Activated CD8-positive, alpha-beta memory T cell treated with anti-CD3 and anti-CD28 coated beads for 4 hours (primary cell): ENCODE results near the gene PFKFB4.
"Not testable (repeated sequence)": the region's sequence is repeated elsewhere in the genome, so short reads cannot be mapped to it uniquely, and the experiment has no call there.

Source experiments
- DNase-seq, 2 donors: peaks; one replicate each; pipeline ENCODE4 v3.0.0-alpha.2; 2020; ENCODE audit warnings: low read depth in 2 of 2

PFKFB4 gene

GRCh38 chr3:48532271-48532976 lies 24.2 kb downstream of the PFKFB4 start:
- DNase-seq = no peak

DNA sequence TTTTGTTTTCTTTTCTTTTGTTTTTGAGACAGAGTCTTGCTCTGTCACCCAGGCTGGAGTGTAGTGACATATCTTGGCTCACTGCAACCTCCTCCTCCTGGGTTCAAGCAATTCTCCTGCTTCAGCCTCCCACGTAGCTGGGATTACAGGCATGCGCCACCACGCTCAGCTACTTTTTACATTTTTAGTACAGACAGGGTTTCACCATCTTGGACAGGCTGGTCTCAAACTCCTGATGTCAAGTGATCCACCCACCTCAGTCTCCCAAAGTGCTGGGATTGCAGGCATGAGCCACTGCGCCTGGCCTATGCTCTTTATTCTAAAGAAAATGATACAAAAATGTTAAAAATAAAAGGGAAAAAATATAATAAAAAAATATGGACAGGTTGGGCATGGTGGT lies 25.9 kb downstream of the PFKFB4 start:
- not testable (repeated sequence) for DNase-seq

GRCh38 chr3:48528754-48529153 lies 27.8 kb downstream of the PFKFB4 start:
- no peak for DNase-seq

GRCh38 chr3:48528048-48528447 lies 28.6 kb downstream of the PFKFB4 start:
- DNase-seq = no peak

DNA sequence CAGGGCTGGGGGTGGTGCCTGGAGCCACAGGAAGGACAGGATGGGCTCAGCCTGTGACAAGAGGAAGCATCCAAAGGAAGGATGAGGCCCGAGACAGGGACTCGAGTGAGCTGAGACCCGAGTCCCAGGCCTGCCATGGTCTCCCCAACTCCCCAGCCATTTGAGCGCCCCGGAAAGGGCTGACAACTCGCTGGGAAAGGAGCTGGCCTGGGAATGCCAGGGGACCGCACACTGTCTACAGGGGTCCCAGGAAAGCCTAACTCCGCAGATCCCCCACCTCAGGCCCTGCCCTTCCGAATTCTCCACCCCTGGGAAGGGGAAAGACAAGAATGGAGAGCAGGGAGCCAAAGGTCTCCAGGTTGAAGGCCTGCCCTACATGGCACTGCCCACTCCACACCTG lies 31.6 kb downstream of the PFKFB4 start:
- no peak for DNase-seq

GRCh38 chr3:48521635-48522034 lies 35.0 kb downstream of the PFKFB4 start:
- DNase-seq = no peak

DNA sequence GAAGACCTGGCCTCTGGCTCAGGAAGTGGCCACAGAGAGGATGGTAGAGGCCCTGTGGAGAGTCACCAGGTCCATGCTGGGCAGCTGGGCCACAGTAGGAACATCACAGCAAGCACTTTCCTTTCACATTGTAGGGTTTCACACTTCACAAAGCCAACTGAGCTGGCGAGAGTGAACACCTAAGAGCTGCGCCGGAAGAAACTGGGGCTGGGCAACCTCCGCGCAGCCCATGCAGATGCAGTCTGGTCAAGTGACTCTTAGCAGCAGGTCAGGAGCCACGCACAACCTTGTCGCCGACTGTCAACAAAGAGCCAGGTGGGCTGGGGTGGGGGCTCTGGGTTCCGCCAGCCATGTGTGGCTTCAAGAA lies 37.3 kb downstream of the PFKFB4 start:
- no peak for DNase-seq

- DNase-seq = no peak
Observed at GRCh38 chr3:48518638-48519276, 37.8 kb downstream of the PFKFB4 start.

DNA sequence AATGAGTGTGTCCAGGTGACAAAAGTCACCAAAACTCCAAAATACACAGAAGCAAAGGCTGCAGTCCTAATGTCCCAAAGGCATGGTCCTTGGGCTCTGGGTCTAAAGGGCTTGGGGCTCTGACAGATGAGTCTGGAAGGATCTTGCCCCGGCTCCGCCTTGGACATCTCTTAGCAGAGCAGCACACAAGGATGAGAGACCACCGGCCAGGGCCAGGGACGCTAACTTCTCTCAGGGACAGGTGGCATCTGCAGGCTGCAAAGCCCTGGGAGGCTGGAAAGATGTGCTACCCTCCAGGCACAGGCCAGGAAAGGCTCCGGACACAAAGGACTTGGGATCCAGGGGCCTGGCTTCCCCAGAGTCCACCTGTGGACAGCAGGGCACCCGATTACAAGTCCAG lies 38.5 kb downstream of the PFKFB4 start:
- DNase-seq = no peak

DNA sequence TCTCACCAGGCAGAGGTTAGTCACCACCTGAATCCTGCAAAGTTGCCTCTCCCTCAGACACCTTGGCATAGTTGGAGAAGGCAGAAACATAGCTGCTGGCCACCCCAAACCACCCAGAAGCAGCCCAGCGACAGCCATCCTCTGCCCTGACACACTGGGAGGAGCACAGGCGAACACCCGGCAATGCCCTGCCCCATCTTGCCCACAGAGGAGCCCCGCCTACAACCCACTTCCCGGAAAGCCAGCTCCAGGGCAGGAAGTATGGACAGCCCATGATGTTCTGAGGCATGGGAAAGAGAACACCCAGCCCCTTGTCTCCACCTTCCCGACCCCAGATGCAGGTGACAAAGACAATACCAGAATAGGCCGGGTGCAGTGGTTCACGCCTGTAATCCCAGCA lies 40.0 kb downstream of the PFKFB4 start:
- DNase-seq = no peak

GRCh38 chr3:48514431-48515227 lies 42.0 kb downstream of the PFKFB4 start:
- no peak for DNase-seq

- no peak for DNase-seq
Observed at GRCh38 chr3:48511551-48511950, 45.1 kb downstream of the PFKFB4 start.

DNA sequence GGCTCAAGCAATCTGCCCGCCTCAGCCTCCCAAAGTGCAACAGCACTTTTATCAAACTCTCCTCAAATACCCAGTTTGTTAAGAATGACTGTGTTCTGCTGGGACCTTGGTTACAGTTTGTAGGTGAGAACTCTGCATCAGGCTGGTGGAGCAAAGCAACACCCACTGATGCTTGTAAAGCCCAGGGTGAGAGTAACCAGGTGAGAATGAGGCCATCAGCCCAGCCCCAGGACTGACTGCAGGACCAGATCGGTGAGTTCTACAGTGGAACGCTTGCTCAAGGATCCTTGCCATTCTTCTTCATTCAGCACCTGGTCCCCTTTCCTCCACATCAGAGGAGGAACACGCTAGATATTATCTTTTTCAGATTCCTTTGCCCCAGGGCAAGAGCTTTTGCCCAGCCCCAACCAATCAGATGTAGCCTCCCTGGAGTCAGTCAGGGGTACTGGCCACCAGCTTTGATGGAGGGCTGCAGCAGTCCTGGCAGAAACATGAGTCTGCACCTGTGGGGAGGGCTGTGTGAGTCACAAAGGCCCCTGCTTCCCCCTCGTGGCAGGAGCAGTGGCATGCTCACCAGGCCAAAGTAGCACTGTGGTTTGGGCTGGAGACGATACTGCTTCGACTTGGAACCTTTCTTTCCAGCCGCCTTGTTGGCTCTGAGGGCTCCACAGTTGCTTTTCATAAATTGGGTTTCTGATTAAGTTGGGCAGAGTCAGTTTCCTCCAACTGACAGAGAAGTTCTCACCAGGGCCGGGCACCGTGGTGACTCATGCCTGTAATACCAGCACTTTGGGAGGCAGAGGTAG lies 49.1 kb downstream of the PFKFB4 start:
- peak; percentile 47 to 63 for DNase-seq

DNA sequence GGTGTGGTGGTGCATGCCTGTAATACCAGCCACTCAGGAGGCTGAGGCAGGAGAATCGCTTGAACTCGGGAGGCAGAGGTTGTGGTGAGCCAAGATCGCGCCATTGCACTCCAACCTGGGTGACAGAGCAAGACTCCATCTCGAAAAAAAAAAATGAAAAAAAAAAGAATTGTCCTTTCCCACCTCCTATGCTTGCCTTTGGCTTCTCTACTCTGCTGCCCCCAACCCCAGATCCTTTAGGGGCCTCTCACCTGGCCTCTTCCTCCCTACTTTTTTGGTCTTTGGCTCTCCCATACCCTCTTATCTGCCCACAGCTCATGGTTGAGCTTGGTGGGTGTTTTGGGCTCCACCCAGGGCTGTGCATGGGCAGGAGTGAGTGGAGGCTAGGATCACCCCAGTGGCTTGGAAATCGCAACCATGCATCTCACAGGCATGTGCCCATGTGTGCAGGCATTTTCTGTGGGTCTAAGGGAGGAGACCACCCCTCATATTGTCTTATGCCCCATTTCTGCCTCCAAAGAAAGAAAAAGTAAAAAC lies 50.6 kb downstream of the PFKFB4 start:
- DNase-seq = no peak

DNA sequence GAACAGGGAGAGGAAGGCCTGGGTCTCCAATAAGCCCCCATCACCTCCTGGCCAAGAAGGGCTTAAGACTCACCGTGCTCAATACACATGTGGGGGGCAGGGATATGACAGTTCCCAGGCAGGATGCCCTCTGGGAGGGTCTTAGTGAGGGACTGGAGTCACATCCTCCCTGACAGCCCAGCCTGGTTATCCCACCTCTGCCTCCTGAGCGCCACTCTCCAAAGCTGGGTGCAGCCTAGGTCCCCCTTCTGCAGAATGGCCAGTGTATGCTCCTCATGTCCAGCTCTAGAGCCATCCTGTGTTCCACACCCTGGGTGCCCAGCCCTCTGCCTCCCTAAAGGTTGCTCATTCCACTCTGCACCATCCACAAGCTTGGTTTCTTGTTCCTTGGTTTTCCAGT lies 51.5 kb downstream of the PFKFB4 start:
- no peak for DNase-seq

- peak in 1 of 2 donors; percentile 13 for DNase-seq
Observed at GRCh38 chr3:48504051-48504946, 52.3 kb downstream of the PFKFB4 start, which contains the start of gene SHISA5. SHISA5 (minus strand) TSS chr3:48504174; CDS start chr3:48504094, 80 bp downstream.

DNA sequence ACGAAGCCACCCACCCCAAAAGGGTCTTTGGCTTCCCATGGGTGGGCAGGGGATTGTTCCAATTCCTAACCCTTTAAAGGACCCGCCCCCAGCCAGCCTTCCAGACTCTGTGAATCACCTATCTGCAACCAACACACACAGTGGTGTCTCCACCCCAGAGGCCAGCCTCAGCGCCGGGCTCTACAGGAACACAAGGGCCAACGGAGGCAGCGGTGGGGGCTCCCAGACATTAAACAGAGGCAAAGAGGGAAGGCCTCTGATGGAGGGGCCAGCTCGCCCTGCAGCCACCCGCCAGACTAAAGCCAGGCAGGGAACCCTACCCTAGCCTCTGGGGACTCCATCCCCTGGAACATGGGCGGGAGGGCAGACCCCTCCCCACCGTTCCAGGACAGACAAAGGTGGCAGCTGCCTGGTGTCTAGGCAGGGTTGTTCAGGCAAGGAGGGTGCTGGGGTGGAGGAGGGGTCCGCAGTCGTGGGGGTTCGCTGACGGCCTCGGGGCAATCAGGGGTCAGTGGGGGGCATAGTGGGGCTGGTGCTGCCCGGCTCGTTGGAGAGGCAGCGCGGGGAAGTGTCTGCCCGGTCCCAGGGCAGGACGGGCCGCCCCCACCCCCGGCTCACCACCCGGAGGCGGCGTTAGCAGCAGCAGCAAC lies 53.1 kb downstream of the PFKFB4 start:
- no peak for DNase-seq

GRCh38 chr3:48502728-48503168 lies 53.9 kb downstream of the PFKFB4 start:
- no peak for DNase-seq

GRCh38 chr3:48502121-48502520 lies 54.5 kb downstream of the PFKFB4 start:
- no peak for DNase-seq

- DNase-seq = no peak
Observed at GRCh38 chr3:48501196-48501595, 55.4 kb downstream of the PFKFB4 start.
